ENCODE measurements around the gene KANK3.
A peak's percentile ranks its signal among the peaks of the same experiment; 100 is the strongest.
"Not testable (repeated sequence)": the region's sequence is repeated elsewhere in the genome, so short reads cannot be mapped to it uniquely, and the experiment has no call there.

KANK3 gene

DNA sequence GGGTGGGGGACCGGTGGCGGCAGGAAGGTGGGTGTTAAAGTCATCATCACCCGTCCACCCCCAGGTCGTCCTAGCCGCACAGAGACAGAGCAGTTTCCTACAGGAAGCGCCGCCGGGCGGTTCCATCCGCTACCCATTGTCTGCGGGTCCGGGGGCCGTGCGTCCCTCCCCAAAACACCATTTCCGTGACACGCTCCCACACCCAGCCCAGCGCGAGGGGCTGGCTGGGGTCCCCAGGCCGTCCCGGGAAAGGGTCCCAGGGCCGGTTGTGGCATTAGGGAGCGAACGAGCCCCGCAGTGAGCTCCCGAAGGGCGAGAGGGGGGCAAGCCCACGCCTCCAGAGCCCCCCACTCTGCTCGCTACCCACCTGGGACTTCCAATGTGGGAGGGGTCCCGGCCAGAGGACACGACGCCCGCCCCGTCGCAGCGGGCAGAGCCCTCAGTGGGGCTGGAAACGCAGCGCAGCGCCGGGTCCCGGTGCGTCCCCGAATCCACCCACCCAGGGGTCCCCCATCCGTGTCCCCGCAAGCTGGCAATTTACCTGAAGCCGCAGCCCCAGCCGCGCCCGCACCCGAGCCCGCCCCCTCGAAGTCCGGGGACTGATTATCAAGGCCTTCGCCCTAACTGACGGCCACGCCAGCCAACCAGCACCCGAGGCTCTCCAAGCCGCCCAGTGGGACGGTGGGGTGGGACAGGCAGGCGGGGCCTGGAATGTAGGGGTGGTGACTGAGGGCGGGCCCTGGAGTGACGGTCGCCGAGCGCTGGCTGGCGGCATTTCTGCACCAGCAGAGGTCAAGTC is at the start of gene KANK3:
KANK3 (minus strand) TSS at position 579 of the 799 bp plus-strand sequence. CDS start 5,434 bp downstream, outside the sequence.
- Mint-ChIP-seq H3K4me3 (peak within 1 kb of the TSS; percentile 60), H3K27me3 (peaks cover 83% of the 10 kb centered on the region), H3K36me3 (ENCODE audit: low read depth) (no peaks in the 10 kb centered on the region), H3K27ac (no peak within 1 kb of the TSS), H3K4me1 (ENCODE audit: low read depth) (peaks cover 16% of the 10 kb centered on the region), H3K9me3 (no peaks in the 10 kb centered on the region)
- intact Hi-C loops (cut with micrococcal nuclease), result no loop called here

DNA sequence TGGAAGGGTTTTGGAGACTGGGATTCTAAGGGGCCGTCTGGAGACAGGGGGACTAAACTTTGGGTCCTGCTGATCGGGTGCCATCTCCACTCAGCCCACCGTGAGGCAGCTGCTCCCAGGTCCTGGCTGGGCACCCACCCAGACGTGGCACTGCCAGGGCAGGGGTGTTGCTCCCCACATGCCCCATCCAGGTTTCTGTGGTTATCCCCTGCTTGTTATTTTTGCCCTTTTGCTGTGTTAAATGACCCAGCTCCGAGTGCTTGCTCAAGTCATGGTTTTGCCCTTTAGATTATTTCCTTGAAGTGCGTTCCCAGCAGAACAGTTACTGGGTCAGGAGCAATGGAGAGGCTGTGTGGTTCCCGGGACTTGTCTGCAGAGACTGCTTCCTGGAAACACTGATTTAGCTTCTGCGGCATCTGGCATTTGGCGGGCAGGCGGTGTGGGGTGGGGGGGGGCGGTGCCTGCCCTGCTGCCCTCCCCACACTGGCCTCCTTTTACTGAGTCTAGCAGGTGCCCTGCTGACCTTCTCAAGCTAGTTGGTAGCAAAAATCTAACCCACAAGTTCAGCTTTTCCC is 49.0 kb upstream of the KANK3 start:
- Mint-ChIP-seq H3K4me3 (no peak overlapping the region), H3K27me3 (no peaks in the 10 kb centered on the region), H3K36me3 (ENCODE audit: low read depth) (peaks cover 58% of the 10 kb centered on the region), H3K27ac (peak overlapping the region; percentile 91), H3K4me1 (ENCODE audit: low read depth) (peaks cover 39% of the 10 kb centered on the region), H3K9me3 (peaks cover under 1% of the 10 kb centered on the region)
- intact Hi-C loops (cut with micrococcal nuclease), result no loop called here

DNA sequence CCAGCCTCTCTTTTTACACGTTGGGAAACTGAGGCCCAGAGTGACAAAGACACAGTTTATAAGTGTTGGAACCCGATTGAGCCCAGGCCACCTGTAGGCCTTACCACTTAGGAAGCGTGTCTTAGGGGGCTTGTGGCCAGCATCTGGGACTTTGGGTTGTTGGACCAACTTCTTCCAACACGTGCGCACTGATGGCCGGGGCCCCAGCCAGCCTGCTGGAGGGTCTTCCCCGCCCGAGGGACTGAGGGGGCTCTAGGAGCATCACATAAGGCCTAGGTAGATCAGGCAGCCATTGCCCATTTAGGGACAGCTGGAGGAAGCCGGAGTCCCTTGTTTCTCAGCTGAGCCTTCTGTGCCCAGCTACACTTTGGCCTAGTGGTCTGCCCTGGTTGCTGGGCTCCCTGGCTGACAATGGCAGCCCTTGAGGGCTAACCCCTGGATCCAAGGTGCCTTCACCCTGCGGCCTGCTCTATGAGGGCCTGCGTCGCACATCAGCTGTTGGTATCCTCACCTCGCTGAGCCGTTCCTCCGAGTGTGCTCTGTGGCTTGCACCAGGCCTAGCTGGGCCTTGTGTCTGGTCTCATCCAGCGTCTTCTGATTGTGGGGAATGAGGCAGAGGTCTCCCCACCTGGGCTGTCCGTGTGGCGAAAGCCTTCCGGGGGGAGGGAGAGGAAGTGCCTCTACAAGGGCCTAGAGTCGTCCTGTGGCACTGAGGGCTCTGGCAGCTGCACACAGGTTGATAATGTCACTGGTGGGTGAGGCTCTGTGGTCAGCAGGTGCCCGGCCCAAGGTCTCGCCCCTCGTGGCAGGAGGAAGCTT is 48.3 kb upstream of the KANK3 start:
- Mint-ChIP-seq H3K27ac (peak overlapping the region; percentile 91), H3K36me3 (ENCODE audit: low read depth) (peaks cover 57% of the 10 kb centered on the region), H3K27me3 (no peaks in the 10 kb centered on the region), H3K4me3 (peak overlapping the region; percentile 20), H3K4me1 (ENCODE audit: low read depth) (peaks cover 32% of the 10 kb centered on the region), H3K9me3 (peaks cover 6% of the 10 kb centered on the region)
- intact Hi-C loops (cut with micrococcal nuclease), result loop anchor here (2.0 kb wide), 1 partner anchor 37 kb away; no protein-coding TSS in a partner anchor

DNA sequence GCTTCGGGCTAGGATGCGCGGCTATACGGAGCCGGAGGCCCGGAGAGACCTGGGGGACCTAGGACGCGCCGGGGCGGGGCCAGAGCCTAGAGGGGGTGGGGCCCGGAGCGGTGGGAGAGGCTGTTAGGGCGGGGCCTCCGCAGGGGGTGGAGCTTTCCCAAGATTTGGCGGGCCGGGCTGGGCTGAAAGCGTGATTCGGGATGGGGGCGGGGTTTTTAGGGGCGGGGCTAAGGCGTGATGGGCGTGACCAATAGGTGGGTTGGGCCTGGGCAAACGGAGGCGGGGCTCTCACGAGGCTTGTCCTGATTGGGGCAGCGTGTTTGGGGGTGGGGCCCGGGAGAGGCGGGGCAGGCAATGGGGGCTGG is 47.5 kb upstream of the KANK3 start:
- peaks cover 6% of the 10 kb centered on the region for H3K9me3 Mint-ChIP-seq
- peaks cover 28% of the 10 kb centered on the region for H3K4me1 Mint-ChIP-seq (ENCODE audit: low read depth)
- peak overlapping the region; percentile 90 for H3K4me3 Mint-ChIP-seq
- intact Hi-C loops (cut with micrococcal nuclease), result loop anchor here (1.0 to 2.0 kb wide), 2 partner anchors 28 to 36 kb away; no protein-coding TSS in a partner anchor
- no peaks in the 10 kb centered on the region for H3K27me3 Mint-ChIP-seq
- peak overlapping the region; percentile 91 for H3K27ac Mint-ChIP-seq
- H3K36me3 Mint-ChIP-seq (ENCODE audit: low read depth), result peaks cover 49% of the 10 kb centered on the region

DNA sequence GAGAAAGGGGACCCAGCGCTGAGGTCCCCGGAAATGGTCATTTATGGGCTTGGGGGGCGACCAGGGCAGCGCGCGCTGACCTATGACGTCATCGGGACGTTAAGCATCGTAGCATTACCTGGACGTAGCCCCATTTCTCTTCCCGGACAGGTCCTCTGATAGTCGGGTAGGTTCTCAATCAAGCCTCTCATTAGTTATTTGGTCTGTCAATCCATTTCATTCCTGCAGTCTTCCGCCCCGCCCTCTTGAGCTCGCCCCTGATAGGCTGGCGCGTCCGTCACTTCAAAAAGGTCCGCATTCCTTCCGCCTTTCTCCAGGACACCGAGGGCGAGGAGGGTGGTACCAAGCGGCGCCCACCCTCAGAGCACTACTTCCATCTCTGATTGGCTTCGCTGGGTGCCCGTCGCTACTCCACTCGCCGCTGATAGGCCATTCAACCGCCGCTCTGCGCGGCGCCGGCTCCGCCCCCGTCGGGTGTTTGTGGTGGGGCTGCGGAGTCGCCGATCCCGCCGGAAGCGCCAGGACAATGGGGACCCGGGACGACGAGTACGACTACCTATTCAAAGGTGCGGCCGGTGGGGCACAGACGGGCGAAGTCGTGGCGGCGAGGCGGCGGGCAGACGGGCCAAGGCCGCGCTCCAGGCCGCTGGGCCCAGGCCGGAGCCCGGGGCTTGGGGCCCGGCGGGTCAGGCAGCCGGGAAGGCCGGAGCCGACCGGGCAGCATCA is 47.0 kb upstream of the KANK3 start, which contains the start of gene RAB11B:
RAB11B (plus strand) TSS at position 470 of the 726 bp plus-strand sequence; CDS start at position 527, 57 bp downstream.
- H3K4me3 Mint-ChIP-seq, result peak within 1 kb of the TSS; percentile 90
- H3K36me3 Mint-ChIP-seq (ENCODE audit: low read depth), result peaks cover 44% of the 10 kb centered on the region
- peak within 1 kb of the TSS; percentile 91 for H3K27ac Mint-ChIP-seq
- H3K27me3 Mint-ChIP-seq, result no peaks in the 10 kb centered on the region
- H3K4me1 Mint-ChIP-seq (ENCODE audit: low read depth), result peaks cover 34% of the 10 kb centered on the region
- peaks cover 6% of the 10 kb centered on the region for H3K9me3 Mint-ChIP-seq
- intact Hi-C loops (cut with micrococcal nuclease), result loop anchor here (1.0 to 2.0 kb wide), 2 partner anchors 28 to 35 kb away; no protein-coding TSS in a partner anchor

DNA sequence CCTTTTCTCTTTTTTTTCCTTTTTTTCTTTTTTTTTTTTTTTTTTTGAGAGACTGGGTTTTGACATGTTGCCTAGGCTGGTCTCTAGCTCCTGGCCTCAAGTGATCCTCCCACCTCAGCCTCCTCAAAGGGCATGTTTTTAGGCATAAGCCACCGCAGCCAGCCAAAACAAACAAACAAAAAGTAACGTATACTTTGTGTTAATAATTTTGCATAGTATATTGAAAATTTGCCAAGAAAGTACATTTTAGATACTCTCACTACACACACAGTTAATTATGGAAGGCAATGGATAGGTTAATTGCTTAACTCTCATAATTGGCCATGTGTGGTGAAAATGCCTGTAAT is 45.5 kb upstream of the KANK3 start:
- Mint-ChIP-seq H3K9me3 (peaks cover 6% of the 10 kb centered on the region), H3K27ac (no peak overlapping the region), H3K27me3 (no peaks in the 10 kb centered on the region), H3K4me1 (ENCODE audit: low read depth) (peaks cover 44% of the 10 kb centered on the region), H3K36me3 (ENCODE audit: low read depth) (peaks cover 29% of the 10 kb centered on the region), H3K4me3 (no peak overlapping the region)
- intact Hi-C loops (cut with micrococcal nuclease), result no loop called here

DNA sequence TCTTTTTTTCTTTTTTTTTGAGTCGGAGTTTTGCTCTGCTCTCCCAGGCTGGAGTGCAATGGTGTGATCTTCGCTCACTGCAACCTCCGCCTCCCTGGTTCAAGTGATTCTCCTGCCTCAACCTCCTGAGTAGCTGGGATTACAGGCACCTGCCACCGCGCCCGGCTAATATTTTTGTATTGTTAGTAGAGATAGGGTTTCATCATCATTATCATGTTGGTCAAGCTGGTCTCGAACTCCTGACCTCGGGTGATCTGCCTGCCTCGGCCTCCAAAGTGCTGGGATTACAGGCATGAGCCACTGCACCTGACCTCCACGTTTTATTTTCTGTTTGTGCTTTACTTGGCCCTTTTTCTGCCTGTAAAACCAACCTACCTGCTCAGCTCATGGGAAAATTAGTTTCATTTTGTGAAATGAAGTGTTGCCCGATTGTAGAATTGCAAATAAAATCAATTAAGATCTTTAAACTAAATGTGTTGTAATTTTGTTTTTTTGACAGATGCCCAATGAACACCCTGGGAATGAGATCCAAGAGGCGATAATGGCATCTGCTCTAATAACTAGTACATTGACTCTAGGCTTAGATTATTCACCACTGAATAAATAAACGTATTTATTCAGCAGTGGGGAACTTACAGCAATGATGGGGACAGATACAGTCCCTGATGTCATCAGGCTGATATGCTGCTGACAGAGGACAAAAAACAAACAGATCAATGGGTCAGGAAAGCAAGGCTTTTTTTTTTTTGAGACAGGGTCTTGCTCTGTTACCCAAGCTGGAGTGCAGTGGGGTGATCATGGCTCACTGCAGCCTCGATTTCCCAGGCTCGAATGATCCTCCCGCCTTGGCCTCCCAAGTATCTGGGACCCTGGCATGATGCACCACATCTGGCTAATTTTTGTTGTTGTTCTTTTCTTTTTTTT is 44.9 kb upstream of the KANK3 start:
- H3K4me1 Mint-ChIP-seq (ENCODE audit: low read depth), result peaks cover 39% of the 10 kb centered on the region
- peaks cover 23% of the 10 kb centered on the region for H3K36me3 Mint-ChIP-seq (ENCODE audit: low read depth)
- peaks cover 6% of the 10 kb centered on the region for H3K9me3 Mint-ChIP-seq
- H3K27me3 Mint-ChIP-seq, result no peaks in the 10 kb centered on the region
- no peak overlapping the region for H3K27ac Mint-ChIP-seq
- intact Hi-C loops (cut with micrococcal nuclease), result no loop called here
- H3K4me3 Mint-ChIP-seq, result no peak overlapping the region

DNA sequence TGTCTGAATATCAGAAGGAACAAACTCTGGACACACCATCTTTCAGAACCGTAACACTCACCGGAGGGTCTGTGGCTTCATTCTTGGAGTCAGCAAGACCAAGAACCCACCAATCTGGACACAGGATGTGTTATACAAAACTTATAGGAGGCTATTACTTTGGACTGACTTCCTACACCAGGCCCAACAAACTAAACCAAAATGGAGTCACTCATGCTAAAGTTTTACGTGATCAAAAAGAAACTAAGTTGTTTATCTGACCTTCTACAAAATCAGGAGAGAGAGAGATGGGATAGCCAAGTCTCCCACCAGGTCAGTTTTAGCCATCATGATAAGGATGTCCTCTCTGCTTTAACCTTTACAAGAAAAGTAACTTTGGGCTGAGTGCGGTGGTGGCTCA is 43.9 kb upstream of the KANK3 start:
- Mint-ChIP-seq H3K36me3 (ENCODE audit: low read depth) (peaks cover 19% of the 10 kb centered on the region), H3K27me3 (no peaks in the 10 kb centered on the region), H3K9me3 (peaks cover 6% of the 10 kb centered on the region), H3K27ac (no peak overlapping the region), H3K4me1 (ENCODE audit: low read depth) (peaks cover 31% of the 10 kb centered on the region), H3K4me3 (no peak overlapping the region)
- intact Hi-C loops (cut with micrococcal nuclease), result no loop called here

DNA sequence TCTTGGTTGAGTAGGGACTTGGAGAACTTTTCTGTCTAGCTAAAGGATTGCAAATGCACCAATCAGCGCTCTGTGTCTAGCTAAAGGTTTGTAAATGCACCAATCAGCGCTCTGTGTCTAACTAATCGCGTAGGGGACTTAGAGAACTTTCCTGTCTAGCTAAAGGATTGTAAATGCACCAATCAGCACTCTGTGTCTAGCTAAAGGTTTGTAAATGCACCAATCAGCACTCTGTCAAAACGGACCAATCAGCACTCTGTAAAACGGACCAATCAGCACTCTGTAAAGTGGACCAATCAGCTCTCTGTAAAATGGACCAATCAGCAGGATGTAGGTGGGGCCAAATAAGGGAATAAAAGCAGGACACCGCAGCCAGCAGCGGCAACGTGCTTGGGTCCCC is 43.4 kb upstream of the KANK3 start:
- peaks cover 25% of the 10 kb centered on the region for H3K4me1 Mint-ChIP-seq (ENCODE audit: low read depth)
- H3K4me3 Mint-ChIP-seq; H3K27me3 Mint-ChIP-seq; intact Hi-C loops (cut with micrococcal nuclease); H3K9me3 Mint-ChIP-seq; H3K27ac Mint-ChIP-seq: not testable (repeated sequence)
- H3K36me3 Mint-ChIP-seq (ENCODE audit: low read depth), result peaks cover 15% of the 10 kb centered on the region

DNA sequence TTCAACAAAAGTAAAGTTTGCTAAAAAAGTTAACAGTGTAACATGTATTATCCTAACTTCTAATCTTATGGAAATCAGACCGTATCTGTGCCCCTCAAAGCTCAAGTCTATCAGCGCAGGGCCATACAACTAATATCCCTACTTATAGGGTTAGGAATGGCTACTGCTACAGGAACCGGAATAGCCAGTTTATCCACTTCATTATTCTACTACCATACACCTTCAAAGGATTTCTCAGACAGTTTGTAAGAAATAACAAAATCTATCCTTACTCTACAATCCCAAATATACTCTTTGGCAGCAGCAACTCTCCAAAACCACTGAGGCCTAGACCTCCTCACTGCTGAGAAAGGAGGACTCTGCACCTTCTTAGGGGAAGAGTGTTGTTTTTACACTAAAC is 42.5 kb upstream of the KANK3 start:
- Mint-ChIP-seq H3K4me1 (ENCODE audit: low read depth) (peaks cover 17% of the 10 kb centered on the region), H3K36me3 (ENCODE audit: low read depth) (peaks cover 15% of the 10 kb centered on the region)
- H3K27me3 Mint-ChIP-seq; H3K9me3 Mint-ChIP-seq; H3K27ac Mint-ChIP-seq; H3K4me3 Mint-ChIP-seq; intact Hi-C loops (cut with micrococcal nuclease): not testable (repeated sequence)

DNA sequence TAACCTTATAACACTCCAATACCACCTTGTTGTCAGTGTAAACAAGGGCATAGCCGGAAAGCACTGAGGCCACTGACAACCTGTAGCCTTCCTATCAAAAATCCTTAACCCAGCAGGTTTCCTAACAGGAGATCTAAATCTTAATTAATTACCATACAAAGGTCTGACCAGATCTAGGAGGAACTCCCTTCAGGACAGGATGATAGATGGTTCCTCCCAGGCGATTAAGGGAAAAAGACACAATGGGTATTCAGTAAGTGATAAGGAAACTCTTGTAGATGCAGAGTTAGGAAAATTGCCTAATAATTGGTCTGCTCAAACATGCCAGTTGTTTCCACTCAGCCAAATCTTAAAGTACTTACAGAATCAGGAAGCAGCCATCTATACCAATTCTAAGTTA is 42.0 kb upstream of the KANK3 start:
- Mint-ChIP-seq H3K36me3 (ENCODE audit: low read depth) (peaks cover 15% of the 10 kb centered on the region), H3K4me1 (ENCODE audit: low read depth) (peaks cover 21% of the 10 kb centered on the region), H3K27ac (peak overlapping the region; percentile 21)
- H3K9me3 Mint-ChIP-seq; H3K27me3 Mint-ChIP-seq; intact Hi-C loops (cut with micrococcal nuclease); H3K4me3 Mint-ChIP-seq: not testable (repeated sequence)

DNA sequence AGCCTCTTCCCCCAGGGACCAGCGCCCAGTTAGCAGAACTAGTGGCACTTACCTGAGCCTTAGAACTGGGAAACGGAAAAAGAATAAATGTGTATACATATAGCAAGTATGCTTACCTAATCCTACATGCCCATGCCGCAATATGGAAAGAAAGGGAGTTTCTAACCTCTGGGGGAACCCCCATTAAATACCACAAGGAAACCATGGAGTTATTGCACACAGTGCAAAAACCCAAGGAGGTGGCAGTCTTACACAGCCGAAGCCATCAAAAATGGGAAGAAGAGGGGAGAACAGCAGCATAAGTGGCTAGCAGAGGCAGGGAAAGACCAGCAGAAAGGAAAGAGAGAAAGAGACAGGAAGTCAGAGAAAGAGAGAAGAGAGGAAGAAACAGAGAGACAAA is 41.5 kb upstream of the KANK3 start:
- H3K27me3 Mint-ChIP-seq; H3K4me3 Mint-ChIP-seq; intact Hi-C loops (cut with micrococcal nuclease); H3K9me3 Mint-ChIP-seq: not testable (repeated sequence)
- Mint-ChIP-seq H3K27ac (peak overlapping the region; percentile 21), H3K36me3 (ENCODE audit: low read depth) (peaks cover 18% of the 10 kb centered on the region), H3K4me1 (ENCODE audit: low read depth) (peaks cover 24% of the 10 kb centered on the region)

All from dendritic cell treated with granulocyte-macrophage colony-stimulating factor and Interleukin-4, amounts not matched to agents 40 ng/mL and 50 ng/mL, for 4 days (primary cell).